Mammary epithelial cell (primary cell): Measurements from ENCODE around the gene TMEM132A.

Experiments
- CTCF ChIP-seq, 2 donors: IDR thresholded peaks in 1 of 2; conservative IDR thresholded peaks in 1 of 2; 2 replicates each; pipeline ENCODE4 v1.5.1; 2011 to 2012; ENCODE audit warnings: inconsistent platforms in 2 of 2, low read length in 2 of 2, mild to moderate bottlenecking in 2 of 2, control low read depth in 1 of 2, low read depth in 1 of 2; ENCODE audit not compliant: insufficient read depth in 1 of 2; ENCODE audit errors: extremely low read depth in 1 of 2
- EZH2 ChIP-seq: IDR thresholded peaks from 2 replicates; pipeline ENCODE4 v1.6.1; 2012; ENCODE audit warnings: low read length, inconsistent platforms, borderline replicate concordance

GRCh38 chr11:60923326-60923725 is 934 bp upstream of the TMEM132A start:
- TF ChIP-seq CTCF (conservative IDR thresholded peaks at IDR 0.05 in 1 of 2, IDR thresholded peaks at IDR 0.05 in 1 of 2; ENCODE audit: extremely low read depth in 1 of 2, insufficient read depth in 1 of 2, low read depth in 1 of 2, low read length in 2 of 2) (no peak), EZH2 (no peak)
